HepG2 (cell line): Measurements from ENCODE around the gene SLC35A3.

Experiments
- ELF3 ChIP-seq: IDR thresholded peaks from 2 replicates; pipeline ENCODE4 v1.6.1; 2016; ENCODE audit warnings: missing genetic modification reagents, missing compliant biosample characterization
- MAZ ChIP-seq, 2 experiments: sonication (generic) in 1 of 2; formaldehyde crosslinking in 1 of 2; IDR thresholded peaks; 2 replicates each; pipeline versions ENCODE4 v1.5.0 to v1.6.1; 2012 to 2020; ENCODE audit warnings: low read depth in 2 of 2, mild to moderate bottlenecking in 2 of 2, borderline replicate concordance in 1 of 2, improper control_type of control experiment in 1 of 2, low read length in 1 of 2, missing genetic modification reagents in 1 of 2, moderate library complexity in 1 of 2
- MXI1 ChIP-seq: IDR thresholded peaks from 3 replicates; pipeline ENCODE4 v1.6.1; 2012; ENCODE audit warnings: low read depth, low read length, inconsistent platforms, borderline replicate concordance
- NPAS2 ChIP-seq: sonication (generic); formaldehyde crosslinking; IDR thresholded peaks from 2 replicates; pipeline ENCODE4 v1.8.0; 2022; ENCODE audit warnings: mild to moderate bottlenecking, missing genetic modification reagents, borderline replicate concordance
- POLR2AphosphoS2 ChIP-seq: IDR thresholded peaks from 2 replicates; pipeline ENCODE4 v1.6.1; 2011; ENCODE audit warnings: low read depth, low read length, improper control_type of control experiment
- SP1 ChIP-seq, 2 experiments: fragments of 450-650 bp in 1 of 2; sonication (generic) in 1 of 2; formaldehyde crosslinking in 1 of 2; IDR thresholded peaks; 2 replicates each; pipeline versions ENCODE4 v1.4.0 to v1.6.1; 2016 to 2020; ENCODE audit warnings: missing genetic modification reagents in 1 of 2
- TF ChIP-seq, protein P1 (sequence below), 2 experiments: sonication (generic) in 1 of 2; formaldehyde crosslinking in 1 of 2; IDR thresholded peaks; 2 replicates each; pipeline versions ENCODE4 v1.5.1 to v1.6.1; 2011 to 2020; ENCODE audit warnings: borderline replicate concordance in 1 of 2, low read depth in 1 of 2, low read length in 1 of 2, mild to moderate bottlenecking in 1 of 2, missing genetic modification reagents in 1 of 2, moderate library complexity in 1 of 2
- TF ChIP-seq, protein P2 (sequence below): sonication (generic); formaldehyde crosslinking; IDR thresholded peaks from 2 replicates; pipeline ENCODE4 v1.9.0; 2021; ENCODE audit warnings: missing genetic modification reagents, borderline replicate concordance
- TF ChIP-seq, protein P3 (sequence below): sonication (generic); formaldehyde crosslinking; IDR thresholded peaks from 2 replicates; pipeline ENCODE4 v1.5.0; 2020; ENCODE audit warnings: mild to moderate bottlenecking, missing genetic modification reagents

DNA sequence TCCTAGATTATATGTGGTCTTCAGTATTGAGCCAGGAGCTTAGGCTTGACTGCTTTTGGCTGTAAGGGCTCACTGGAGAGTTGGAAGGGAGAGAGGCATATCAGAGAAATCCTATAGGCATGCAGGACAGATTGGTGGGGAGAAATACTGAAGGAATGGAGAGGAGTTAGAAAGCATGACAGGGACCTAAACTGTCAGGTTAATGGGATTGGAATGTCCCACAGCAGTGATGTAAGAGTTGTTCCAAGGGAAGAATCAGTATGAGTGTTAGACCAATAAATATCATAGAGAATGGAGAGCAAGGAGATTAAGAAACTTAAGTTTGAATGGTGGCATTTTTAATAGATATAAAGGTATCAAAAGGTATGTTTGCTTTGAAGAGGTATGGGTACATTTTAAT, 39.7 kb downstream of the SLC35A3 start:
- TF ChIP-seq, protein P1, sequence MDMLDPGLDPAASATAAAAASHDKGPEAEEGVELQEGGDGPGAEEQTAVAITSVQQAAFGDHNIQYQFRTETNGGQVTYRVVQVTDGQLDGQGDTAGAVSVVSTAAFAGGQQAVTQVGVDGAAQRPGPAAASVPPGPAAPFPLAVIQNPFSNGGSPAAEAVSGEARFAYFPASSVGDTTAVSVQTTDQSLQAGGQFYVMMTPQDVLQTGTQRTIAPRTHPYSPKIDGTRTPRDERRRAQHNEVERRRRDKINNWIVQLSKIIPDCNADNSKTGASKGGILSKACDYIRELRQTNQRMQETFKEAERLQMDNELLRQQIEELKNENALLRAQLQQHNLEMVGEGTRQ (IDR thresholded peaks at IDR 0.05; ENCODE audit: low read depth, low read length): no peak
- TF ChIP-seq, protein P1 (CRISPR knock-in tag; IDR thresholded peaks at IDR 0.05; ENCODE audit: borderline replicate concordance): no peak
- TF ChIP-seq POLR2AphosphoS2: no peak
- TF ChIP-seq MAZ (IDR thresholded peaks at IDR 0.05; ENCODE audit: borderline replicate concordance, low read depth, low read length): no peak
- no peak for TF ChIP-seq MAZ (CRISPR knock-in tag; IDR thresholded peaks at IDR 0.05; ENCODE audit: low read depth)
- TF ChIP-seq NPAS2 (CRISPR knock-in tag): no peak
- no peak for TF ChIP-seq SP1 (IDR thresholded peaks at IDR 0.05)
- no peak for TF ChIP-seq SP1 (CRISPR knock-in tag; IDR thresholded peaks at IDR 0.05)
- TF ChIP-seq, protein P2, sequence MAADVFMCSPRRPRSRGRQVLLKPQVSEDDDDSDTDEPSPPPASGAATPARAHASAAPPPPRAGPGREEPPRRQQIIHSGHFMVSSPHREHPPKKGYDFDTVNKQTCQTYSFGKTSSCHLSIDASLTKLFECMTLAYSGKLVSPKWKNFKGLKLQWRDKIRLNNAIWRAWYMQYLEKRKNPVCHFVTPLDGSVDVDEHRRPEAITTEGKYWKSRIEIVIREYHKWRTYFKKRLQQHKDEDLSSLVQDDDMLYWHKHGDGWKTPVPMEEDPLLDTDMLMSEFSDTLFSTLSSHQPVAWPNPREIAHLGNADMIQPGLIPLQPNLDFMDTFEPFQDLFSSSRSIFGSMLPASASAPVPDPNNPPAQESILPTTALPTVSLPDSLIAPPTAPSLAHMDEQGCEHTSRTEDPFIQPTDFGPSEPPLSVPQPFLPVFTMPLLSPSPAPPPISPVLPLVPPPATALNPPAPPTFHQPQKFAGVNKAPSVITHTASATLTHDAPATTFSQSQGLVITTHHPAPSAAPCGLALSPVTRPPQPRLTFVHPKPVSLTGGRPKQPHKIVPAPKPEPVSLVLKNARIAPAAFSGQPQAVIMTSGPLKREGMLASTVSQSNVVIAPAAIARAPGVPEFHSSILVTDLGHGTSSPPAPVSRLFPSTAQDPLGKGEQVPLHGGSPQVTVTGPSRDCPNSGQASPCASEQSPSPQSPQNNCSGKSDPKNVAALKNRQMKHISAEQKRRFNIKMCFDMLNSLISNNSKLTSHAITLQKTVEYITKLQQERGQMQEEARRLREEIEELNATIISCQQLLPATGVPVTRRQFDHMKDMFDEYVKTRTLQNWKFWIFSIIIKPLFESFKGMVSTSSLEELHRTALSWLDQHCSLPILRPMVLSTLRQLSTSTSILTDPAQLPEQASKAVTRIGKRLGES (CRISPR knock-in tag): no peak
- TF ChIP-seq ELF3 (CRISPR knock-in tag): no peak
- TF ChIP-seq, protein P3, sequence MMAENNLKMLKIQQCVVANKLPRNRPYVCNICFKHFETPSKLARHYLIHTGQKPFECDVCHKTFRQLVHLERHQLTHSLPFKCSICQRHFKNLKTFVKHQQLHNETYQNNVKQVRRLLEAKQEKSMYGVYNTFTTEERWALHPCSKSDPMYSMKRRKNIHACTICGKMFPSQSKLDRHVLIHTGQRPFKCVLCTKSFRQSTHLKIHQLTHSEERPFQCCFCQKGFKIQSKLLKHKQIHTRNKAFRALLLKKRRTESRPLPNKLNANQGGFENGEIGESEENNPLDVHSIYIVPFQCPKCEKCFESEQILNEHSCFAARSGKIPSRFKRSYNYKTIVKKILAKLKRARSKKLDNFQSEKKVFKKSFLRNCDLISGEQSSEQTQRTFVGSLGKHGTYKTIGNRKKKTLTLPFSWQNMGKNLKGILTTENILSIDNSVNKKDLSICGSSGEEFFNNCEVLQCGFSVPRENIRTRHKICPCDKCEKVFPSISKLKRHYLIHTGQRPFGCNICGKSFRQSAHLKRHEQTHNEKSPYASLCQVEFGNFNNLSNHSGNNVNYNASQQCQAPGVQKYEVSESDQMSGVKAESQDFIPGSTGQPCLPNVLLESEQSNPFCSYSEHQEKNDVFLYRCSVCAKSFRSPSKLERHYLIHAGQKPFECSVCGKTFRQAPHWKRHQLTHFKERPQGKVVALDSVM (CRISPR knock-in tag): no peak
- no peak for TF ChIP-seq MXI1
